Kidney (tissue), 14 donors: Measurements from ENCODE around the gene IL17REL. TPM values are rescaled to one million over a fixed set of nuclear protein-coding genes. Genes with fewer than 3 reads are reported as not detected.

Experiments
- DNase-seq, 5 donors: peaks; one replicate each; pipeline ENCODE4 v3.0.0-alpha.2; 2013 to 2020
- FAIRE-seq: peaks from 2 replicates; lab custom pipeline; 2012; peaks lifted over from hg19 to GRCh38; lab: Jason Lieb, UNC
- H3K27ac ChIP-seq, 2 donors: one replicate each; pipeline ENCODE4 v1.7.0; 2013; ENCODE audit warnings: low read depth in 2 of 2, low read length in 2 of 2, inconsistent platforms in 1 of 2
- H3K27me3 ChIP-seq: one replicate; pipeline ENCODE4 v1.7.1; 2013; ENCODE audit warnings: low read length, inconsistent platforms; ENCODE audit not compliant: control insufficient read depth, insufficient read depth
- H3K36me3 ChIP-seq, 3 donors: one replicate each; pipeline versions ENCODE4 v1.7.0 to v1.7.1; 2013; ENCODE audit warnings: low read length in 3 of 3, control low read depth in 1 of 3, inconsistent platforms in 1 of 3; ENCODE audit not compliant: insufficient read depth in 3 of 3, control insufficient read depth in 2 of 3
- H3K4me1 ChIP-seq, 3 donors: one replicate each; pipeline versions ENCODE4 v1.7.0 to v1.7.1; 2013; ENCODE audit warnings: low read length in 3 of 3, inconsistent platforms in 1 of 3, low read depth in 1 of 3; ENCODE audit not compliant: control insufficient read depth in 2 of 3, insufficient read depth in 2 of 3
- H3K4me3 ChIP-seq, 3 donors: one replicate each; pipeline versions ENCODE4 v1.7.0 to v1.8.1; 2013; ENCODE audit warnings: low read length in 3 of 3, control low read depth in 1 of 3, inconsistent platforms in 1 of 3
- H3K9ac ChIP-seq, 3 donors: one replicate each; pipeline versions ENCODE4 v1.7.0 to v1.7.1; 2013; ENCODE audit warnings: low read length in 3 of 3, control low read depth in 1 of 3, inconsistent platforms in 1 of 3
- H3K9me3 ChIP-seq, 3 donors: one replicate each; pipeline versions ENCODE4 v1.7.0 to v1.7.1; 2013; ENCODE audit warnings: low read length in 3 of 3, control low read depth in 1 of 3, inconsistent platforms in 1 of 3; ENCODE audit not compliant: control insufficient read depth in 2 of 3, insufficient read depth in 1 of 3
- intact Hi-C: fragments of 100-400 bp; cut with DNase I; formaldehyde crosslinking; loops from one replicate; pipeline ENCODE4 v1.11.1; 2022
- polyA plus RNA-seq: library from polyadenylated mRNA; stranded (reverse); fragments of 350-450 nt; fragmentation: Illumina TruSeq; extraction: RNeasy Lipid Tissue Mini Kit (QIAGEN cat#74804); gene quantifications from one replicate; pipeline ENCODE4 v1.2.3, GENCODE V29; 2014; ENCODE audit warnings: low read depth, low replicate concordance; ENCODE audit not compliant: insufficient read depth
- total RNA-seq: library from RNA; stranded (reverse); fragmentation: NEBNext Ultra II Directional; extraction: Animal tissue kit (Norgen Biotek cat#: 25700); gene quantifications from one replicate; pipeline ENCODE4 v1.2.1, GENCODE V29; 2021
- TF ChIP-seq, protein P1 (sequence below): IDR thresholded peaks from 3 replicates; pipeline ENCODE4 v1.5.1; 2012; ENCODE audit warnings: mild to moderate bottlenecking, moderate library complexity, borderline replicate concordance; ENCODE audit not compliant: insufficient read depth; ENCODE audit errors: extremely low read depth
- donor health status: control.
- donor health status: control.
- donor health status: control.
- donor health status: control.
- donor health status: control.
- donor health status: DM: yes; HTN: yes; CAD: no.
- donor health status: Normal renal cell carcinoma (clear cell type).

The IL17REL gene
- total and polyA plus RNA-seq, 2 donors from 2014 or later = 0.16 TPM; not detected in 1

DNA sequence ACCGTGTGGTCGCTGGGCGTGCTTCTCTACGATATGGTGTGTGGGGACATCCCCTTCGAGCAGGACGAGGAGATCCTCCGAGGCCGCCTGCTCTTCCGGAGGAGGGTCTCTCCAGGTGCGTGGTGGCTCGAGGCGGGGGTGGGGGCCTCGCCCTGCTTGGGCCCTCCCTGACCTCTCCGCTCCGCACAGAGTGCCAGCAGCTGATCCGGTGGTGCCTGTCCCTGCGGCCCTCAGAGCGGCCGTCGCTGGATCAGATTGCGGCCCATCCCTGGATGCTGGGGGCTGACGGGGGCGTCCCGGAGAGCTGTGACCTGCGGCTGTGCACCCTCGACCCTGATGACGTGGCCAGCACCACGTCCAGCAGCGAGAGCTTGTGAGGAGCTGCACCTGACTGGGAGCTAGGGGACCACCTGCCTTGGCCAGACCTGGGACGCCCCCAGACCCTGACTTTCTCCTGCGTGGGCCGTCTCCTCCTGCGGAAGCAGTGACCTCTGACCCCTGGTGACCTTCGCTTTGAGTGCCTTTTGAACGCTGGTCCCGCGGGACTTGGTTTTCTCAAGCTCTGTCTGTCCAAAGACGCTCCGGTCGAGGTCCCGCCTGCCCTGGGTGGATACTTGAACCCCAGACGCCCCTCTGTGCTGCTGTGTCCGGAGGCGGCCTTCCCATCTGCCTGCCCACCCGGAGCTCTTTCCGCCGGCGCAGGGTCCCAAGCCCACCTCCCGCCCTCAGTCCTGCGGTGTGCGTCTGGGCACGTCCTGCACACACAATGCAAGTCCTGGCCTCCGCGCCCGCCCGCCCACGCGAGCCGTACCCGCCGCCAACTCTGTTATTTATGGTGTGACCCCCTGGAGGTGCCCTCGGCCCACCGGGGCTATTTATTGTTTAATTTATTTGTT lies 49.6 kb downstream of the IL17REL start:
- Histone ChIP-seq H3K36me3 (peaks cover 0 to 24% (median 7%) of the 10 kb centered on the region in 3 donors), H3K27ac (peak overlapping the region; percentile 97), H3K4me3 (peak overlapping the region; percentile 11 to 84 (median 80)), H3K4me1 (peaks cover 0 to 57% (median 41%) of the 10 kb centered on the region in 3 donors), H3K9me3 (no peaks in the 10 kb centered on the region), H3K9ac (peak overlapping the region in 2 of 3 donors; percentile 84 to 97), H3K27me3 (no peaks in the 10 kb centered on the region)
- TF ChIP-seq, protein P1, sequence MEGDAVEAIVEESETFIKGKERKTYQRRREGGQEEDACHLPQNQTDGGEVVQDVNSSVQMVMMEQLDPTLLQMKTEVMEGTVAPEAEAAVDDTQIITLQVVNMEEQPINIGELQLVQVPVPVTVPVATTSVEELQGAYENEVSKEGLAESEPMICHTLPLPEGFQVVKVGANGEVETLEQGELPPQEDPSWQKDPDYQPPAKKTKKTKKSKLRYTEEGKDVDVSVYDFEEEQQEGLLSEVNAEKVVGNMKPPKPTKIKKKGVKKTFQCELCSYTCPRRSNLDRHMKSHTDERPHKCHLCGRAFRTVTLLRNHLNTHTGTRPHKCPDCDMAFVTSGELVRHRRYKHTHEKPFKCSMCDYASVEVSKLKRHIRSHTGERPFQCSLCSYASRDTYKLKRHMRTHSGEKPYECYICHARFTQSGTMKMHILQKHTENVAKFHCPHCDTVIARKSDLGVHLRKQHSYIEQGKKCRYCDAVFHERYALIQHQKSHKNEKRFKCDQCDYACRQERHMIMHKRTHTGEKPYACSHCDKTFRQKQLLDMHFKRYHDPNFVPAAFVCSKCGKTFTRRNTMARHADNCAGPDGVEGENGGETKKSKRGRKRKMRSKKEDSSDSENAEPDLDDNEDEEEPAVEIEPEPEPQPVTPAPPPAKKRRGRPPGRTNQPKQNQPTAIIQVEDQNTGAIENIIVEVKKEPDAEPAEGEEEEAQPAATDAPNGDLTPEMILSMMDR = no peak
- peak in 3 of 5 donors; percentile 47 to 83 (median 83) for DNase-seq
- intact Hi-C loops = no loop called here
- no peak for FAIRE-seq

DNA sequence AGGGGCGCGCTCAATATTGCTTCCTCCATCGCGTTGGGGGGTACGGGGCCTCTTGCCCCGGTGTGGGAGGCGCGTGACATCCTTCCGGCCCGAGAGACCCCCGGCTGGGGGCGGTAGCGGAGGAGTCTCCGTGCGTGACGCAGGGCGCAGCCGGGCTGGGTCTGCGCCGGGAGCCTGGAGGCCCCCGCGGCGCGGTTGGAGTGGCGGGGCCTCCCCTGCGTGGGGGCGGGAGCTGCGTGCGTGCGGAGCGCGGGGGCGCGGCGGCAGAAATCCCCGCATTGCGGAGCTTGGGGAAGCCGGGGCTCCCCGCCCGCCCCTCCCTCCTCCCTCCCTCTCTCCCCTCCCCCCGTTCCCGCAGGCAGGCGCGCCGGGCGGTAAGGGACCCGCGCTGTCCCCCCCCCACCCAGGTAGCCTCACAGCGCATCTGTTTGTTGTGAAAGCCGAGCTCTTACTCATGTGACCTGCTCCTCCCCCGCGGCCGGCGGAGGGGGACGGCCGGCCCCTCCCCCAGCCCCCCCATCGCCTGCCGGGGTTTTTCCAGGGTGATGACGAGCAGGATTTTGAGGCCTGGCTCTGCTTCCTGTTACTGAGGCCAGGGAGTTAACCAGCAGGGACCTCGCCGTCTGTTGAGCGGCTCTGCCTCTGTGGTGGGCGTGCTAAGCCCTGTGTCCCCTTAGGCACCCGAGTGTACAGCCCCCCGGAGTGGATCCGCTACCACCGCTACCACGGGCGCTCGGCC lies 50.4 kb downstream of the IL17REL start:
- H3K27me3 ChIP-seq = no peaks in the 10 kb centered on the region
- intact Hi-C loops = no loop called here
- TF ChIP-seq, protein P1 = no peak
- FAIRE-seq (no peak), DNase-seq (peak; percentile 93 to 96 (median 96))
- H3K9ac ChIP-seq = peak overlapping the region in 2 of 3 donors; percentile 84 to 97
- peak overlapping the region; percentile 62 to 91 (median 84) for H3K4me3 ChIP-seq
- peak overlapping the region; percentile 97 for H3K27ac ChIP-seq
- no peaks in the 10 kb centered on the region for H3K9me3 ChIP-seq
- H3K4me1 ChIP-seq = peaks cover 0 to 49% (median 35%) of the 10 kb centered on the region in 3 donors
- H3K36me3 ChIP-seq = peaks cover 0 to 24% (median 7%) of the 10 kb centered on the region in 3 donors

DNA sequence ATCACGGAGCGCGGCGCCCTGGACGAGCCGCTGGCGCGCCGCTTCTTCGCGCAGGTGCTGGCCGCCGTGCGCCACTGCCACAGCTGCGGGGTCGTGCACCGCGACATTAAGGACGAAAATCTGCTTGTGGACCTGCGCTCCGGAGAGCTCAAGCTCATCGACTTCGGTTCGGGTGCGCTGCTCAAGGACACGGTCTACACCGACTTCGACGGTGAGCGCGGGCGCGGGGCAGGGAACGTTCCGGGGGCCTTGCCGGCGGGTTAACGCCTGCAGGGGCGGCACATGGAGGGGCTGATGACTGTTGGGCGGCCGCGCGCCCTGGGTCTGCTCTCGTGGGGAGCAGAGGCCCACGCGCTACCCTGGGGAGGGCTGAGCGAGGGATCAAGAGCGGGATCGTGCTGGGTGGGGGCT lies 51.0 kb downstream of the IL17REL start:
- H3K4me3 ChIP-seq = peak overlapping the region; percentile 62 to 91 (median 81)
- TF ChIP-seq, protein P1 = no peak
- intact Hi-C loops = no loop called here
- peaks cover 0 to 44% (median 29%) of the 10 kb centered on the region in 3 donors for H3K4me1 ChIP-seq
- no peaks in the 10 kb centered on the region for H3K27me3 ChIP-seq
- H3K36me3 ChIP-seq = peaks cover 0 to 24% (median 7%) of the 10 kb centered on the region in 3 donors
- no peaks in the 10 kb centered on the region for H3K9me3 ChIP-seq
- DNase-seq (peak in 1 of 5 donors; percentile 84), FAIRE-seq (no peak)
- H3K27ac ChIP-seq = peak overlapping the region; percentile 97
- peak overlapping the region; percentile 22 to 84 (median 71) for H3K9ac ChIP-seq
